Measurements from ENCODE around the gene RFX5.

RFX5 gene

GRCh38 chr1:151311011-151311410 is 36.0 kb downstream of the RFX5 start:
- no peak for DNase-seq (ENCODE audit: low read depth, low spot score)
- no peak for TF ChIP-seq CTCF (IDR thresholded peaks at IDR 0.05; ENCODE audit: low read depth, low read length)
- in situ Hi-C loops (cut with HindIII; ENCODE audit: low sequenced_read_pairs) = no loop called here
- H3K4me3 ChIP-seq (ENCODE audit: low read depth, low read length) = no peak overlapping the region

GRCh38 chr1:151309811-151310323 is 37.2 kb downstream of the RFX5 start:
- TF ChIP-seq CTCF (IDR thresholded peaks at IDR 0.05; ENCODE audit: low read depth, low read length) = no peak
- H3K4me3 ChIP-seq (ENCODE audit: low read depth, low read length) = no peak overlapping the region
- DNase-seq (ENCODE audit: low read depth, low spot score) = peak; percentile 56
- in situ Hi-C loops (cut with HindIII; ENCODE audit: low sequenced_read_pairs) = no loop called here

- in situ Hi-C loops (cut with HindIII; ENCODE audit: low sequenced_read_pairs) = no loop called here
- DNase-seq (ENCODE audit: low read depth, low spot score) = no peak
- H3K4me3 ChIP-seq (ENCODE audit: low read depth, low read length) = no peak overlapping the region
- no peak for TF ChIP-seq CTCF (IDR thresholded peaks at IDR 0.05; ENCODE audit: low read depth, low read length)
Measured at GRCh38 chr1:151294742-151295462, 52.1 kb downstream of the RFX5 start.

GRCh38 chr1:151293093-151293492 is 54.0 kb downstream of the RFX5 start:
- DNase-seq (ENCODE audit: low read depth, low spot score) = no peak
- in situ Hi-C loops (cut with HindIII; ENCODE audit: low sequenced_read_pairs) = no loop called here
- no peak for TF ChIP-seq CTCF (IDR thresholded peaks at IDR 0.05; ENCODE audit: low read depth, low read length)
- no peak overlapping the region for H3K4me3 ChIP-seq (ENCODE audit: low read depth, low read length)

GRCh38 chr1:151292207-151293030 is 54.6 kb downstream of the RFX5 start:
- TF ChIP-seq CTCF (IDR thresholded peaks at IDR 0.05; ENCODE audit: low read depth, low read length) = peak; percentile 7
- DNase-seq (ENCODE audit: low read depth, low spot score) = no peak
- in situ Hi-C loops (cut with HindIII; ENCODE audit: low sequenced_read_pairs) = no loop called here
- H3K4me3 ChIP-seq (ENCODE audit: low read depth, low read length) = no peak overlapping the region

GRCh38 chr1:151290709-151291303 is 56.2 kb downstream of the RFX5 start:
- H3K4me3 ChIP-seq (ENCODE audit: low read depth, low read length) = no peak overlapping the region
- in situ Hi-C loops (cut with HindIII; ENCODE audit: low sequenced_read_pairs) = no loop called here
- DNase-seq (ENCODE audit: low read depth, low spot score) = no peak
- no peak for TF ChIP-seq CTCF (IDR thresholded peaks at IDR 0.05; ENCODE audit: low read depth, low read length)

Measured in astrocyte of the spinal cord (primary cell).